Islet precursor cell (in vitro differentiated cells): Measurements from ENCODE around the gene NDRG3.
"Not testable (repeated sequence)": the region's sequence is repeated elsewhere in the genome, so short reads cannot be mapped to it uniquely, and the experiment has no call there.

Experiments used
- DNase-seq: peaks from one replicate; pipeline ENCODE4 v3.0.0-alpha.2; 2018

The NDRG3 gene

GRCh38 chr20:36641506-36641843, 104.4 kb downstream of the NDRG3 start:
- no peak for DNase-seq

GRCh38 chr20:36638876-36639400, 107.0 kb downstream of the NDRG3 start:
- DNase-seq: not testable (repeated sequence)

- no peak for DNase-seq
Observed at GRCh38 chr20:36634342-36634741, 111.5 kb downstream of the NDRG3 start.

- no peak for DNase-seq
Observed at GRCh38 chr20:36633285-36633772, 112.6 kb downstream of the NDRG3 start.

GRCh38 chr20:36632487-36633284, 113.2 kb downstream of the NDRG3 start:
- peak; percentile 85 for DNase-seq

GRCh38 chr20:36632147-36632486, 113.8 kb downstream of the NDRG3 start:
- DNase-seq: no peak

GRCh38 chr20:36631646-36632045, 114.2 kb downstream of the NDRG3 start:
- DNase-seq: no peak

GRCh38 chr20:36629719-36630681, 115.9 kb downstream of the NDRG3 start:
- no peak for DNase-seq

GRCh38 chr20:36628076-36628475, 117.8 kb downstream of the NDRG3 start:
- no peak for DNase-seq

- no peak for DNase-seq
Observed at GRCh38 chr20:36624944-36625324, 121.0 kb downstream of the NDRG3 start.

- DNase-seq: peak; percentile 63
Observed at GRCh38 chr20:36624068-36624943, 121.6 kb downstream of the NDRG3 start.

GRCh38 chr20:36623444-36623843, 122.4 kb downstream of the NDRG3 start:
- no peak for DNase-seq

GRCh38 chr20:36620917-36621316, 125.0 kb downstream of the NDRG3 start:
- no peak for DNase-seq

- DNase-seq: no peak
Observed at GRCh38 chr20:36614781-36615557, 130.9 kb downstream of the NDRG3 start.

- DNase-seq: no peak
Observed at GRCh38 chr20:36613974-36614373, 131.9 kb downstream of the NDRG3 start.

- DNase-seq: no peak
Observed at GRCh38 chr20:36611625-36612024, 134.3 kb downstream of the NDRG3 start.

- DNase-seq: not testable (repeated sequence)
Observed at GRCh38 chr20:36608388-36608728, 137.5 kb downstream of the NDRG3 start.

- DNase-seq: peak; percentile 79
Observed at GRCh38 chr20:36607586-36608387, 138.1 kb downstream of the NDRG3 start.

GRCh38 chr20:36606158-36607066, 139.5 kb downstream of the NDRG3 start:
- DNase-seq: no peak
